ENCODE results near the gene CRMP1.

DNA sequence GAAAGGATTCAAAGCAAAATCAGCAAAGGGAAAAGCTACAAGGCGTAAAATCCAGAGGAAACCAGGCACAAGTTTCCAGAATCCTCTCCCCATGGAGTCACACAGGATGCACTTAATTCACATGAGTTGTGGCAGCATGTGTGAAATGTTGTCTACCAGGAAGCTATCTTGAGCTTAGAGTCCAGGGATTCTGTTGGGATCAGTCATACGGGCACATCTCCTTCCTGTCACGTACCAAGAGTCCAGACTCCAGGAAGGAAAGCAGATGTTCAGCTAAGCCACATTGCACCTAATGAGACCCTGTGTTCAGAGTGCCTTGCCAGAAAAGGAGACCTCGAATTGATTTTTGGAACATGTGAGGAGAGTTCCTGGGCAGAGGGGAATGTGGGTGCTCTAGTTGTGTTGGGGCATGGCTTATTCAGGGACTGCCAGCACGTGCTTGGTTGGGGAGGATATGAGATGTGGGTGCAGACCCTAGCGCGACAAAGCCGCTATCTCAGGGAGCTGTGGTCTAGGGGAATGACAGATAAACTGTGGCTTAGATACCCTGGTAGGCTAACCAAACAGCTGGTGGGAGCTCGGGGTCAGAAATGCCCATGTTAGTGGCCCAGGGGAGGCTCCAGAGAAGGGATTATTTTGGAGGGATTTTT is 111.9 kb downstream of the CRMP1 start:
- TF ChIP-seq, protein P1, sequence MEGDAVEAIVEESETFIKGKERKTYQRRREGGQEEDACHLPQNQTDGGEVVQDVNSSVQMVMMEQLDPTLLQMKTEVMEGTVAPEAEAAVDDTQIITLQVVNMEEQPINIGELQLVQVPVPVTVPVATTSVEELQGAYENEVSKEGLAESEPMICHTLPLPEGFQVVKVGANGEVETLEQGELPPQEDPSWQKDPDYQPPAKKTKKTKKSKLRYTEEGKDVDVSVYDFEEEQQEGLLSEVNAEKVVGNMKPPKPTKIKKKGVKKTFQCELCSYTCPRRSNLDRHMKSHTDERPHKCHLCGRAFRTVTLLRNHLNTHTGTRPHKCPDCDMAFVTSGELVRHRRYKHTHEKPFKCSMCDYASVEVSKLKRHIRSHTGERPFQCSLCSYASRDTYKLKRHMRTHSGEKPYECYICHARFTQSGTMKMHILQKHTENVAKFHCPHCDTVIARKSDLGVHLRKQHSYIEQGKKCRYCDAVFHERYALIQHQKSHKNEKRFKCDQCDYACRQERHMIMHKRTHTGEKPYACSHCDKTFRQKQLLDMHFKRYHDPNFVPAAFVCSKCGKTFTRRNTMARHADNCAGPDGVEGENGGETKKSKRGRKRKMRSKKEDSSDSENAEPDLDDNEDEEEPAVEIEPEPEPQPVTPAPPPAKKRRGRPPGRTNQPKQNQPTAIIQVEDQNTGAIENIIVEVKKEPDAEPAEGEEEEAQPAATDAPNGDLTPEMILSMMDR (IDR thresholded peaks at IDR 0.05) = no peak
- TF ChIP-seq POLR2A (IDR thresholded peaks at IDR 0.05) = no peak
